ENCODE measurements around the gene GCN1.

- TF ChIP-seq, protein P1, sequence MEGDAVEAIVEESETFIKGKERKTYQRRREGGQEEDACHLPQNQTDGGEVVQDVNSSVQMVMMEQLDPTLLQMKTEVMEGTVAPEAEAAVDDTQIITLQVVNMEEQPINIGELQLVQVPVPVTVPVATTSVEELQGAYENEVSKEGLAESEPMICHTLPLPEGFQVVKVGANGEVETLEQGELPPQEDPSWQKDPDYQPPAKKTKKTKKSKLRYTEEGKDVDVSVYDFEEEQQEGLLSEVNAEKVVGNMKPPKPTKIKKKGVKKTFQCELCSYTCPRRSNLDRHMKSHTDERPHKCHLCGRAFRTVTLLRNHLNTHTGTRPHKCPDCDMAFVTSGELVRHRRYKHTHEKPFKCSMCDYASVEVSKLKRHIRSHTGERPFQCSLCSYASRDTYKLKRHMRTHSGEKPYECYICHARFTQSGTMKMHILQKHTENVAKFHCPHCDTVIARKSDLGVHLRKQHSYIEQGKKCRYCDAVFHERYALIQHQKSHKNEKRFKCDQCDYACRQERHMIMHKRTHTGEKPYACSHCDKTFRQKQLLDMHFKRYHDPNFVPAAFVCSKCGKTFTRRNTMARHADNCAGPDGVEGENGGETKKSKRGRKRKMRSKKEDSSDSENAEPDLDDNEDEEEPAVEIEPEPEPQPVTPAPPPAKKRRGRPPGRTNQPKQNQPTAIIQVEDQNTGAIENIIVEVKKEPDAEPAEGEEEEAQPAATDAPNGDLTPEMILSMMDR (IDR thresholded peaks at IDR 0.05; ENCODE audit: low read depth, low read length): no peak
- no peak for TF ChIP-seq EZH2phosphoT487 (IDR thresholded peaks at IDR 0.05; ENCODE audit: low read depth)
Observed at GRCh38 chr12:120116441-120116791, 78.1 kb downstream of the GCN1 start, which contains the start of gene RAB35.

All from OCI-LY3 (cell line).